ENCODE data around the gene MANEA. TPM values are rescaled to one million over a fixed set of nuclear protein-coding genes. Genes with fewer than 3 reads are reported as not detected.

MANEA gene
- total and polyA plus RNA-seq, 2 of the 4 experiments (the other 2 are of a cell fraction): 3.9 to 9.0 TPM

- H3K27ac ChIP-seq (ENCODE audit: insufficient read depth, low read length): no peak overlapping the region
- BruUV-seq (replicated peaks): no TSS peak
- H3K9me1 ChIP-seq (ENCODE audit: insufficient read depth, low read length): no peaks in the 10 kb centered on the region
- no CpG with 5 or more reads among the region's 3 CpGs for WGBS, 2 experiments (ENCODE audit: extremely low coverage in 2 of 2, insufficient read length in 1 of 2)
- H3K4me1 ChIP-seq (ENCODE audit: control insufficient read depth, insufficient read depth, low read length): no peaks in the 10 kb centered on the region
- H3K79me1 ChIP-seq (ENCODE audit: low read depth in 1 of 2, low read length in 2 of 2): no peaks in the 10 kb centered on the region
- no peak overlapping the region for H2BK120ac ChIP-seq (ENCODE audit: low read depth, low read length)
- no peak overlapping the region for H4K91ac ChIP-seq (ENCODE audit: insufficient read depth, low read depth, low read length)
- H3K4me3 ChIP-seq (ENCODE audit: insufficient read depth, low read depth, low read length): no peak overlapping the region
- no peak overlapping the region for H2BK20ac ChIP-seq (ENCODE audit: low read depth, low read length)
- ChIA-PET POLR2A (ENCODE audit: unreplicated experiment) (no interaction called here), CTCF (no interaction called here)
- dilution Hi-C loops (cut with HindIII; ENCODE audit: low sequenced_read_pairs, unreplicated experiment): no loop called here
- H3K4me2 ChIP-seq (ENCODE audit: low read depth, low read length): no peak overlapping the region
- H3K23ac ChIP-seq (ENCODE audit: low read depth, low read length): no peak overlapping the region
- H4K20me1 ChIP-seq (ENCODE audit: insufficient read depth, low read length): no peaks in the 10 kb centered on the region
- no peak overlapping the region for H3K4ac ChIP-seq (ENCODE audit: low read depth, low read length)
- DNase-seq (no peak), ATAC-seq (ENCODE audit: low read depth) (no peak)
- H3K18ac ChIP-seq (ENCODE audit: low read depth, low read length): no peak overlapping the region
- no peaks in the 10 kb centered on the region for H3K9me3 ChIP-seq (ENCODE audit: control insufficient read depth, insufficient read depth, low read length)
- H2AK5ac ChIP-seq (ENCODE audit: low read depth, low read length): no peak overlapping the region
- H3K27me3 ChIP-seq (ENCODE audit: control insufficient read depth, insufficient read depth, low read length): no peaks in the 10 kb centered on the region
- H2AFZ ChIP-seq (replicated peaks; ENCODE audit: low read length, poor library complexity): no peak overlapping the region
- intact Hi-C loops (cut with micrococcal nuclease): no loop called here
- H3K9ac ChIP-seq (ENCODE audit: low read depth, low read length): no peak overlapping the region
- in situ Hi-C loops (cut with MboI; ENCODE audit: low sequenced_read_pairs): no loop called here
- H3K56ac ChIP-seq (ENCODE audit: extremely low read depth, insufficient read depth, low read length): no peak overlapping the region
- TF ChIP-seq SMC3 (IDR thresholded peaks at IDR 0.05; ENCODE audit: low read depth, low read length): no peak
- H4K5ac ChIP-seq (ENCODE audit: low read depth, low read length): no peak overlapping the region
- no peak overlapping the region for H4K8ac ChIP-seq (ENCODE audit: low read depth in 2 of 2, low read length in 2 of 2)
- no peak overlapping the region for H2AK9ac ChIP-seq (replicated peaks; ENCODE audit: low read depth, low read length, poor library complexity)
- H3K14ac ChIP-seq (replicated peaks; ENCODE audit: low read depth, low read length): no peak overlapping the region
- no peak overlapping the region for H2BK15ac ChIP-seq (ENCODE audit: low read depth, low read length)
- H3K36me3 ChIP-seq (ENCODE audit: control insufficient read depth, insufficient read depth, low read length): no peaks in the 10 kb centered on the region
- H2BK5ac ChIP-seq (ENCODE audit: low read depth, low read length, poor library complexity, severe bottlenecking): no peak overlapping the region
Observed at GRCh38 chr6:95544517-95545225, 32.7 kb upstream of the MANEA start.

Data from IMR-90 (cell line).